EL (cell line): ENCODE data around the gene RAMAC.
"Not testable (repeated sequence)": the region's sequence is repeated elsewhere in the genome, so short reads cannot be mapped to it uniquely, and the experiment has no call there.

Source experiments
- DNase-seq: peaks from one replicate; pipeline ENCODE4 v3.0.0-alpha.2; 2016

Gene RAMAC

DNA sequence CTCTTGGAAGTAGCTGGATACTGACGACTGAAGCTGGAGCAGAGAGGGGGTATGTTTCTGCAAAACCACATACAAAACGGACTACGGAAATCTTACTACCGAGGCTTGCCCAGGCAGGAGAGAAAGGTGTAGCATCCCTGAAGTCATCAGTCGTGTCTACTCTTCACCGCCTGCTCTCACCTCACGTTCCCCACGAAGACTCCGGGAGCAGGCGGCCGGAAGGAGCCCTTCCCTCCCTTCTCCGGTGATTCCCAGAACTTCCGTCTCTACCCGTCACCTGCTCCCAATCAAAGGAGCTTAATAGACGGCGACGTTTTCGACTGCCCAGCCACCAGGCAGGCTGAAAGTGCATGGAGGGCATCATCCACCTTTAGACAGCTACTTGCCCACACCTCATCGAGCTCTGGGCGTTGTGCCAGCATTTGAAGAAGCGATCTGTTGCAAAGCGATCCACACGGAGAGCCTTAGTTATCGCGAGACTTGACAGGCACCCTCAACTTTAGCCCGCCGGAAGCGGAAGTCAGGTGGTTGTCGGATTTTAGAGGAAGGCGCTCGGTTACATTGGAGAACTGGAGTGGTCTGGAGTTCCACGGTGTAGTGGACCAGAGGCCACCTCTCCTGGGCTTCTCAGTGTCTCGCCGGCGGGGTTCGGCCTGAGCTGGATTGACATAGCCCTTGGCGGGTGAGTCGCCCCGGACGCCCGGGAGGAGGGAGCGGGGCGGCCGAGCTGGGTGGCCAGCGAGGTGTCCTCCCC, at the start of gene RAMAC:
Gene RAMAC, plus strand, starts transcription at position 523 of the 754 bp plus-strand sequence. CDS start 2,809 bp downstream, outside the sequence.
- peak; percentile 93 for DNase-seq

DNA sequence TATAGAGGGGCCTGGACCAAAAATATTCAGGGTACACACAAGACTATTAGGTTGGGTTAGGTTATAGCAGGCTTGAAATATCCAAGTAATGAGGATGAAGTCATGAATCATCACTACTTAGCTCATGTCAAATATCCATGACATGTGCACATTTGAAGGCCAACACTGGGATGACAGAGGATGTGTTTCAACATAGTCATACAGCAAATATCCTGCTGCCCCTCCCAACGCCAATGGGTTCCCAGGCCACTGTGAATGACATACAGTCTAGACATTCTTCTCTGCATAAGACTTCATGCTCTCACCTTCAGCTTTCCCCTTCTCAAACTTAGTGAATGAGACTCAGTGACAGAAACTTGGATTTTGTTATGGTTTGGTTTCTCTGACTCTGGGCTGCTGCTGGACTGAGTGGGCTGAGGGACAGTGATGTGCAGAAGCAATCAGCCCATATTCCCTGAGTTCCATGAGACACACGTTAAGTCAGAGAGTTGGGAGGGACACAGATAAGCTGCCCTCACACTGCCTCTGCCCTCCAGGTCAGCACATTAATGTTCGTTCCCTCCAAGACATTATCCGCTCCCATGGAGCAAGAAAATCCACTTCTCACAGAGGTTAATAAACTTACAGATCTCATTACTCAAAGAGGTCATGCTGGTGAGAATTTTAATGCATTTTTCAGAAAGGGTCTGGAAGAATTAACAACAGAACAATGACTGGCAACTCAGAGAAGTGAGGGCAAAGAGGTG, 48.9 kb upstream of the RAMAC start:
- peak; percentile 45 for DNase-seq

DNA sequence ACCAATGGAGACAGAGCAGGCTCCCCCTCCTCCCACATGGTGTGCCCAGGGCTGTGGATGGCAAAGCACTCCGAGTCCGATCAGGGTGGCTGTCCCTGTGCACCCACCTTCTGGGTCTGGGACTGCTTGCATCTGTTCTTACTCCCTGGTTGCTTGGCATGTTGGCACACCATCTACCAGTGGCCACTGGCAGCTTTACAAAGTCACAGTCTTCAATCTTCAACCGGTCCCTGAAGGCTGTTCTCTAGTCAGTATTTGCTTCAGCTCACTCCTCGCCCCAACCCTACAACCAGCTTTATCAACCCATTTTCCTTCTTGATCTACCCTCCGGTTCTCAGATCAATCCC, 48.3 kb upstream of the RAMAC start:
- no peak for DNase-seq

DNA sequence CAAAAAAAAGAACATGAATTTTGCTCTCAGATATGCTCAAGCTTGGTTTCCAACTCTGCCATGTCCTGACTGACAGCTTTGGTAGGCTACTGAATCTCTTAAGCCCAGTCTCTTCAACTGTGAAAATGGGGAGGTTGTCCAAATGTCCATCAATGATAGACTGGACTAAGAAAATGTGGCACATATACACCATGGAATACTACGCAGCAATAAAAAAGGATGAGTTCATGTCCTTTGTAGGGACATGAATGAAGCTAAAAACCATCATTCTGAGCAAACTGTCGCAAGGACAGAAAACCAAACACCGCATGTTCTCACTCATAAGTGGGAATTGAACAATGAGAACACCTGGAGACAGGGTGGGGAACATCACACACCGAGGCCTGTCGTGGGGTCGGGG, 46.3 kb upstream of the RAMAC start:
- not testable (repeated sequence) for DNase-seq

DNA sequence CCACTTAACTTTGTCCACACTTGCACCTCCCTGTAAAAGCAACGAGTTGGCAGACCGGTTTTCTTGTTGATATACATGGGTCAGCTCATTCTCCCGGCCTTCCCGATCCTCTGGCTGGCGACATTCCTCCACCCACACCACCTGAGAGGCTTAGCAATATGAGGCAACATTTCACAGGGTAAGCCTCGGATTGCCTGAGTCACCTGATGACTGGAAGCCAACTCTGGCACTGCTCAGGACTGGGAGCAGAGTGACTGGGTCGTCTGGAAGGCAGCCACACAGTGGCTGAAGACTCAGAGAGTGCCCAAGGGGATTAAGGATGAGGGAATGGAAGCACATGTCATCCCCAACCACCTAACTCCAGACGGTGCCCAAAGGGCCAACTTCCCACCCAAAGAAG, 43.3 kb upstream of the RAMAC start:
- peak; percentile 19 for DNase-seq

DNA sequence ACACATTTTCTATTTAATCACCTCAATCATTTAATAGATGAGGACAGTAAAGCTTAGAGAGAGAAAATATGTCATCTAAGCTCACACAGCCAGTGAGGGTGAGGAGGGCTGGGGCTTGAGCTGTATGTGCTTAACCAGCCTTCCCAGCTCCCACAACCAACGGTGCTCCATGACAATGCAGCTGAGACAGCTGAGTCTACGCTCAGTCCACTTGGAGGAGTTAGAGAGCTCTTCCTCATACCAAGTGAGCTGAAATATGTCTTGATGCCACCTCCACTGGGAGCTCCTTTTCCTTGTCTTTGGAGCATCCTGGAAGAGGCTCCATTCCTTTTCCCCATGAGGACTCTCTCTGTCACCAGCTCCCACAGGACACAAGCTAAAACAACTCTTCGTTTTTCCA, 42.8 kb upstream of the RAMAC start:
- DNase-seq = no peak

DNA sequence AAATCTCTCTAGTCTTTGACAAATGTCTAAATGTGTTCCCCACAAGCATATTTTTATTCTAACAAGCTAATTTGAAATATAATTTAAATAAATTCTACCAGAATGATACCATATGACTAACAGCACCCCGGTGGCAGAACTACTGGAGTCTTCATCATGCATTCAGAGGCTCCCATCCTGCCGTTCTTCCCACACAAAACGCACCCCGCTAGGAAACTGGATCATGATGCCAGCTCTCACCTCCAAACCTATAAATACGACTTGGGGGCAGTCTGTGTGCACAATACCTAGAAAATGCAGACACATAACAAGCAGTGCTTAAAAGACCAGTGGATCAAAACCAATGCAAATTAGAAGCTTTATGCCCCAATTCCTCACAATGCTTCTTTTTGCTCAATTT, 42.0 kb upstream of the RAMAC start:
- no peak for DNase-seq

DNA sequence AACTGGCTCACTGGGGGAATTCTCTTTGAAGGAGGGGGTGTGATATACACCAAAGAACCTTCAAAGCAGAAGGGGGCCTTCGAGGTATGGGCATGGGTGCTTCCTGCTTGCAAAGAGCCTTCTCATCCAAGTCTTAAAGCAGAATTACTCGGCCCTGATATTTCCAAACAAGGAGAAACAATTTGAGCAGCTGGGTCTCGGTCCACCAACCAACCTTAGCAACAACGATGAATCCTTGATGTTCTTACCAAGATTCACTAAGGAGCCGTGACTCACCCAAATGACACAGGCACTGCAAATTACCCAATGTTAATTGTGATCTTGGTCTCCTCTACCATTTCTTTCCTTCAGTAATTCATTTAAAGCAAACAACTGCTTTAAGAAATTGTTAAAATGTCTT, 41.2 kb upstream of the RAMAC start:
- DNase-seq = no peak

DNA sequence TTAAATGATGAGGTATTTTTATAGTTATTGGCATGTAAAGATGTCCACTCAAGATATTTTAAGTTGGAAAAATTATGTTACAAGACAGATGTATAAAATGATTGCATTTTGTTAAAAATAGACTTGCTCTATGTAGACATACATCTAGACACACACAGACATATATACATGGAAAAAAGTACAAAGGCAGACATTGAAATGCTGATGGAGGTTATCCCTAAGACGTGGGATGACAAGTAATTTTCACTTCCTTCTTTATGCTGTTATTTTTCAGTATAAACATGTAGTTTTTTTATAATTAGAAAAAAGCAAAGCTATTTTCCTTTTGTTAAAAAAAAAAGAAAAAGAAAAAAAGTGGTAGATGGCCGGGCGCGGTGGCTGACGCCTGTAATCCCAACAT, 40.7 kb upstream of the RAMAC start:
- no peak for DNase-seq

DNA sequence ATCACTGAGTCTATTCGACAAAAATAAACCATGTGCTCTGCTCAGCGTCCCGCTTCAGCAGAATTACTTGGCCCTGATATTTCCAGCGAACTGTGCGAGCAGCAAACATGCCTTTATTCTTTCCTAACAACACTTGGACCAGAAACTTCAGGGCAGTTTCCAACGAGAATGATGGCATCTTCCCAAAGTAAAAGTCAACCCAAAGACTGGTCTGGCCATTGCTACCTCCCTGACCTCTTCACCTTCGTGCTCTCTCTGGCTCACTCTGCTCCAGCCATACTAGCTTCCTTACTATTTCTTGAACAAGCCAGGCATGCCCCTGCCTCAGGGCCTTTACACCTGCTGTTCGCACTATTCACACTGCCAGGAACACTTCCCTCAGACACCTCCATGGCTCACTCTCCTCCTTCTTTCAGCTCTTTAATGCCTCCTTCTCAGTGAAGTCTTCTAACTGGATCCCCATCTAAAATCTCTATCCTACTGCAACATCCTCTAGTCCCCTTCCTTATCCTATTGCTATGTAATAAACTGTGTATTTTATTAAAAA, 39.8 kb upstream of the RAMAC start:
- DNase-seq = no peak

DNA sequence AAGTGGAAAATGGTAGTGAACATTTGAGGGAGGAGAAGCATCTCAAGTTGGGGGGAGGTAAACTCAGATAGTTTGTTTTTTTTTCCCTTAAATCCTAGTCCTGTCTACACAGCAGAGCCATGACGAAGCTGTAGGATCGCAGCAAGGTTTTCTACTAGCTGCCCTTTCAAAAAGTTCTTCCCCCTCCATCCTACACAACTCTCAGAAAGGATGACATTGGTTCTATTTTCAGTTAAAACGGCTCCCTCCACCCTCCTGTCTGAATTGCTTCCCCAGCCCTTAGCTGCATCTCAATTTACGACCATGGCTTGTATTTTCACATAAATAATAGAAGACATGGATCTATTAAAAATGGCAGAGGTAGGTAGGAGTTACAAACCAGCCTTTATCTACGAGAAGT, 35.7 kb upstream of the RAMAC start:
- DNase-seq = no peak

DNA sequence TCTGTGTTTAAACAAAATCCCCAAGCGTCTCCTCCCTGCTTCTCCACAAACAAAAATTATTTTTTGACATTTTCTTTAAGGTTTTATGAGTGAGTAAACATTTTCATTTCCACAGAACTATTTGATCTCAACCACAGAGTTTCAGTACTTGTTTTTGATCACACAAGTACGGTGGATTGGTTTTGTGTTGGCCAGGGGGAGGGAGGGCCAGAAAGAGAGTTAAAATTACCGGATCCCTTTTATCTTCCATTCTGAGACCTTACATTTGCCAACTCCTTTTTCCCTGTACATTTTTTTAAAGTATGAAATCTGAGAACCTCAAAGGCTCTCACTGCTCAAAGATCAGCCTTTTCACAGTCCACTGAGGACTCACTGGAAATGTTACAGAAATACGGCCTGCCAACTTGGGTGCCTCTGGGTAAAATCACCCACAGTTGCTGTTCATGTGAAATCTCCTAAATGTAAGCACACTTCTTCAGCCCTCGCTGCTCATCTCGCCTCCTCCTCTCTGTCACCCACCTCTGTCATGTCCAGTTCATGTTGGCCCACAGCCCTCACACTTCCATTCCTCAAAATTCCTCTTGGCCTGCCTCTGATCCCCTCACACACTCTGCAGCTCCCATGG, 35.2 kb upstream of the RAMAC start:
- DNase-seq = no peak

DNA sequence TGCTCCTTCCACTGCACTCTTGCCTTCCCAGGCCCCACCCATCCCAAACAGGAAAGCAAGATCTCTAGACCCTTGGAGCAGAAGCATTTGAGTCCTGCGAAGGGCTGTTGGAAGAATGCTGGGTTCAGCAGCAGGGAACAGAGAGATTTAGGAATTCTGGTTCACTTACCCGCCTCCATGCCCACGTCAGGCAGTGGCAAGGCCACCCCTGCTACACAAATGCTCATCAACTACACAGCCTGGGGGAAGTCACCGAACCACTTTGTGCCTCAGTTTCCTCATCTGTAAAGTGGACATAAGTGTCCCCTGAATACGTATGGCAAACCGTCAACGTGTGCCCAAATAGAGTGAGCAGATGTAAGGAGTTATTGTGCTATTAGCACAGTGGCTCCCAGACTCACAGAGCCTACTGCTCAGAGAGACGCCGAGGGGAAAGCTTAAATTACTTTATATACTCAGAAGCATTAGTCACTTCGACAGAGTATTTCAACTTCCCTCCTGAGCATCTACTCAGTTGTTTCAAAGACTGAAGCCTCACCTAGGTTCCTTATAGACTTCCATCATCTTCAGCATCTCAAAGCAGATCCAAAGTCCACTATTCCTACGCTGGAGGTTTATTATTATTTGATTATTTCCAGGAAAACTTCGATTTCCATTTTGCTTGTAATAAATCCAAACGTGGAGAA, 34.4 kb upstream of the RAMAC start:
- DNase-seq = peak; percentile 5

DNA sequence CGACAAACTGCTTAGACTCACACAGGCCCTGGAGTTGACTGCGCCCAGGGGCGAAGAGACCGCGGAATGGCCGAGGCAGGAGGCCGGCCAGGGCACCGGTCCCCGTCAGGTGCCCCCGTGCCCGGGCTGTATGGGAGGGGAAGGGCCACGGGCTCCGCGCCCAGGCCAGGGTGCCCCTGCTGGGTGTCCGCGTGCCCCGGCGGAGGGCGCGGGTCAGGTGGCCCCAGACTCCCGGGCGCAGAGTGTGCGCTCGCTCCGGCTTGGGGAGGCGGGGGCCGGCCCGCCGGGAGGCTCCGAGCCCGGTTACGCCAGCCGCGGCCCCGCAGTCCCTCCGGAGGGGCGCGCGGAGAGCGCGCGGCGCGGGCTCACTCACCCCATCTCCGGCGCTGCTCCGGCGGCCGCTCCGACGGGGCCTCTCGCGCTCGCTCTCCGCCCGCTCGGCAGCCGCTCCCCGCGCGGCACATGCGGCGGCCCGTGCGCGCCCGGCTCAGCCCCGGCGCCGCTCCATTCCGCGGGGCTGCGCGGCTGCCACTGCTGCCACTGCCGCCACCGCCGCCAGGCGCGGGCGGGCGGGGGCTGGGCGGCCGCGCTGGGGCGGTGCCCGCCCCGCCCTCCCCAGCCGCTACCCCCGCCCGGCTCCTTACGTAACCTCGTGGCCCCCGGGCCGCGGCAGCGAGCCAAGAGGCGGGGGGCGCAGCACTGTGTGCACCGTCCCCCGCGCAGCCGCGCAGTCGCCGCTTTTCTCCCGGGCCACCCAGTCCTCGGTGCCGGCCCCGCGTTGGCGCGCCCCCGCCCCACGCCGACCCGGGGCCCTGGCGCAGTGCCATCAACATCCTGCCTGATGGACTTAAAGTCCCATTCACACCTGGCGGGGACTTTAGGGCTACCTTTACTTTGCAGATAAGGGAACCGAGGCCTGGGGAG, 33.6 kb upstream of the RAMAC start, which contains the start of gene HOMER2:
Gene HOMER2, minus strand, starts transcription at position 563 of the 924 bp plus-strand sequence. Its CDS starts 185 bp downstream, at position 378.
- peak; percentile 19 for DNase-seq

DNA sequence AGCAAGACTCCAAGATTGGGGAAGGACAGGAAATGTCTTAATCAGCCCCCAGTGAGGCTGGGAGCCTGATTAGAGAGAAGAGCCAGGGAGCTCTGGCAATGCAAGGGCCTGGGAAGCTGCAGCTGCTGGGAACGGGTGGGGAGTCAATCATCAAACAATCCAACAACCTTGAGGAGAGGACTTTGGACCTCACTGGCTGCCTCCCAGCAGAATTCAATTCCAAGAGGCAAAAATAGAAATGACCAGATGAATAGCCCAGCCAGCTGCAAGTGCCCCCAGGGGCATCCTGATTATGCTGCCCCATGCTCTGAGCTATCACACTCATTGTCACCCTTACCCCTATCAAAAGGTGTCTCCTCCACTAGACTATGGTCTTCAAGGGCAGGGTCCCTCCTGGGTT, 27.4 kb upstream of the RAMAC start:
- no peak for DNase-seq

DNA sequence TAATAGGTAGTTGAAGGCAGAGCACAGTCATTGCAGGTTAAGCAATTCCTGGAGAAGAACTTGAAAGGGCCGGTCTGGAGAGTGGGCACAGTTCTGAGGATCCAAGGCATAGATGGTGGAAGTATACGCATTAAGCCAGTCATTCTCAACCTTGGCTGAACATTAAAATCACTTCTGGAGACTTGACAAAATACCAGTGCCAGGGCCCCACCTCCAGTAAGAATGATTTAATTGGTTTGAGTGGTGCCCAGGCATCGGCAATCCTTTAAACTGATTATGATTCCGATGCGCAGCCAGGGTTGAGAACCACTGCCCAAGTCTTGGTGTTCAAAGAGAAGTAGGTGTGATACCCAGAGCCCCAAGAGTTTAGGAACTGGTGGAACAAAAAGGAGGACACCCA, 26.6 kb upstream of the RAMAC start:
- no peak for DNase-seq

DNA sequence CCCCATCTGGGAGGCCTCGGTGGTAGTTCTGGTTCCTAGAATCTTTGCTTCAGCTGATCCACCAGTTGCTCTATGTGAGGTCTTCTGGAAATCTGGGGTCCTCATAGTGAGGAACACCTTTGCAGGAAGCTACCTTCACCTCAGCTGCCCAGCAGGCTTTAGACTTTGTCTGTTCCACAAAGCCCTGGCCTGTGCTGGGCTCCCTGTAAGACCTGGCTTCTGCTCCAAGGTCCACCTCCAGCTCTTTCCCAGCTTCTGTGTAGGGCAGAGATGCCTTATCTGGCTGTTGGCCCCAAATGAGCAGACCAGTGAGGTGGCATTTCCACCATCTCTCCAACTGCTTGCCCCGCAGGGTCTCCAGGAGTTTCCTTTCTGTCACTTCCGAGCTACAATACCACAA, 25.2 kb upstream of the RAMAC start:
- DNase-seq = no peak

DNA sequence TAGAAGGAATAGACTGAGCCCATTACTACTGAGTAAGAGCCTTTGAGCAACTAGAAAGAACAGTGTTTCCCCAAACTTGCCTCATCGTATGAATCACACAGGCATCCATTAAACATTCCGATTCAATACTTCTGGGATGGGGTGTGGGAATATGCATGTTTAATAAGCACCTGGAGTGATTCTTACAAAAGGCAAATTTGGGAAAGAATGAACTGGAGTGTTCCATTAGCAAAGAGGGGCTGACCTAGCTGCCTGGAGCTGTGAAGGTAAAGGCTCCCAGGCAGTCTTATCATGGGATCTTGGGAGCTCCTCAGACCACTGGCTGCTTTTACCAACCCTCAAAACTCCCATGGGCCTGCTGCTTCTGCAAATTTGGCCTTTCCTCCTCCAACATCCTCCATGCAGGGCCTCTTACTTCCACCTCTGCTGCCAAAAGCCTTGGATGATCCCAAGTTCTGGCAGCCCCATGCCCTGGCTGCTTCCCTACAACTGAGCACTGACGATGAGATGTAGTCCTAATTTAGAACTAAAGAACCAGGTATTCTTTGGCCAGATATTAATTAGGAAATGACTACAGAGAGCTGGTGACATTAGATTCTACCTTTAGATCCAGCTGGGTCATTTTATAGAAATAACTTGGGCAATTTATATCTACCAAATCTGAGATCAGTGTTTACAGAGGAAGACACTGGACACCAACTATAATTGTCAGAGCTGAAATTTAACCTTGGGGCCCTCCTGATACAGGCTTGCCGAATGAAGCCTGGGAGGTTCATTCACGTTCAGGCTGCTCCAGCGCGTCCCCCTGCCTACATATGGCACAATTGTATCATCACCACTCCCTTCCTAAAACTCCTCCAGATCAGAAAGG, 22.3 kb upstream of the RAMAC start:
- DNase-seq = peak; percentile 6

DNA sequence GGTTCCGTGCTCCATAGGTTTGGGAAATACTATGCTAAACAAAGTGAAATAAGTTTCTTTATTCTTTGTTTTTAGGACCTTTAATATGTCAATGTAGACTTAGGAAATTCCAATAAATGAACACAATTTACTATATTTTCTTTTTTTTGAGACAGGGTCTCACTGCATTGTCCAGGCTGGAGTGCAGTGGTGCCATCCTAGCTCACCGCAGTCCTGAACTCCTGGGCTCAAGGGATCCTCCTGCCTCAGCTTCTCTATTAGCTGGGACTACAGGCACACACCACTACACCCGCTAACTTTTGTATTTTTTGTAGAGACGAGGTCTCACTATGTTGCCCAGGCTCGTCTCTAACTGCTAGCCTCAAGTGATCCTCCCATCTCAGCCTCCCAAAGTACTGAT, 21.1 kb upstream of the RAMAC start:
- DNase-seq = no peak

DNA sequence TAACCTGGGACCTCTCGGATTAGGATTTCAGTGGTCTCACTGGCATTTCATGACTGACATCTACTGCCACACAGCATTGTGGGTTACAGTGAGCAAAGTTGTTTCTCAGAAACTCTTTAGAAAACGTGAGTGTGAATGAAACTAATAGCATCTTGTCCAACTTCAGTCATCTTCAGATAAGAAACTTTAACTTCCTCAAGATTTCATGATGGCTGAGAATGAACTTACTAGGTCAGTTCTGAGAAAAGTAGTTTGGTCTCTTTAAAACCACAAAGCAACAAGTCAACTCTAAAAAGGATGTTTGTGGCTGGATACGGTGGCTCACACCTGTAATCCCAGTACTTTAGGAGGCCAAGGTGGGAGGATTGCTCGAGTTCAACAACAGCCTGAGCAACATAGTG, 19.3 kb upstream of the RAMAC start:
- DNase-seq = no peak

DNA sequence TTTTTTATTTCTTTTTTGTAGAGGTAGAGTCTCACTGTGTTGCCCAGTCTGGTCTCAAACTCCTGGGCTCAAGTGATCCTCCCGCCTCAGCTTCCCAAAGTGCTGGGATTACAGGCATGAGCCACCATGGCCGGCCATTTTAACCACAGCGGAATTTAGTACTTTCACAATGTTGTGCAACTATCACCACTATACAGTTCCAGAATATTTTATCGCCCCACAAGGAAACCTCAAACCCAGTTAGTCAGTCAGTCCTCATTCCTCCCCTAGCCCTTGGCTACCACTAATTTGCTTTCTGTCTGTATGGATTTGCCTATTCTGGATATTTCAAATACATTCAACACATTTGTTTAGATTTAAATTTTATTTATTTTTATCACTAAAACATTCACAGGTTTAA, 17.9 kb upstream of the RAMAC start:
- peak; percentile 42 for DNase-seq
